ENCODE results near the gene HSD11B2. TPM values are rescaled to one million over a fixed set of nuclear protein-coding genes. Genes with fewer than 3 reads are reported as not detected.
A peak's percentile ranks its signal among the peaks of the same experiment; 100 is the strongest.

Gene HSD11B2
- total RNA-seq, 2 donors from 2014 or later = not detected

DNA sequence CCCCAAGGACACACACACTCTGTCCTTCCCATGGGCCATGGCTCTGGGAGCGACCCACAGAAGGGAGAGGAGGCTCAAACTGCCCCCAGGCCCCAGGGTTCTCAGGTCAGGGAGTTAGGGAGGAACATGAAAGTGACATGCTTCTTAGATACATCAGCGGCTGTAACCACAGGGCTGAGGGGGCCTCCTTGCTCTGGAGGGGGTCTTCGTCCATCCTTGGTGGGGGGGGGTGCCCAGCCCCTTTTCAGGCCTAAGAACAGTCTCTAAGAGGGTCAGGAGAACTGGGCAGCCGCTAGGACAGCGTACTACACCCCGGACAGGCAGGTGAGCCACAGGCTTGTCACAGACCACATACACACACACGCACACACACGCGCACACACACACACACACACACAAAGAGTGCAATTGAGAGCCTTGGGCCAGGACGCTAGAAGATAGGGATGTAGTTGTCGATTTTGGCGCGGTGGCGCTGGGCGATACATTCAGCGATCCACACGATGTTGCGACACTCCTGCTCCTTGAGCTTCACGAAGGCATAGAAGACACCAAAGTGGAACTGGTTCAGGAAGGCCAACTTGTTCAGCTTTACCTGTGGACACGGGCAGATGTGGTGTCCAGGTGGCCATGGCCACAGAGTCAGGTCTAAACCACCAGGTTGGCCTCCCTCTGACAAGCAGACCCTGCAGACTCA is 7.3 kb downstream of the HSD11B2 start:
- H3K36me3 ChIP-seq = peaks cover 14% of the 10 kb centered on the region
- no peaks in the 10 kb centered on the region for H3K27me3 ChIP-seq
- no peak for DNase-seq (ENCODE audit: low spot score)
- no peak overlapping the region for H3K27ac ChIP-seq
- TF ChIP-seq, protein P1, sequence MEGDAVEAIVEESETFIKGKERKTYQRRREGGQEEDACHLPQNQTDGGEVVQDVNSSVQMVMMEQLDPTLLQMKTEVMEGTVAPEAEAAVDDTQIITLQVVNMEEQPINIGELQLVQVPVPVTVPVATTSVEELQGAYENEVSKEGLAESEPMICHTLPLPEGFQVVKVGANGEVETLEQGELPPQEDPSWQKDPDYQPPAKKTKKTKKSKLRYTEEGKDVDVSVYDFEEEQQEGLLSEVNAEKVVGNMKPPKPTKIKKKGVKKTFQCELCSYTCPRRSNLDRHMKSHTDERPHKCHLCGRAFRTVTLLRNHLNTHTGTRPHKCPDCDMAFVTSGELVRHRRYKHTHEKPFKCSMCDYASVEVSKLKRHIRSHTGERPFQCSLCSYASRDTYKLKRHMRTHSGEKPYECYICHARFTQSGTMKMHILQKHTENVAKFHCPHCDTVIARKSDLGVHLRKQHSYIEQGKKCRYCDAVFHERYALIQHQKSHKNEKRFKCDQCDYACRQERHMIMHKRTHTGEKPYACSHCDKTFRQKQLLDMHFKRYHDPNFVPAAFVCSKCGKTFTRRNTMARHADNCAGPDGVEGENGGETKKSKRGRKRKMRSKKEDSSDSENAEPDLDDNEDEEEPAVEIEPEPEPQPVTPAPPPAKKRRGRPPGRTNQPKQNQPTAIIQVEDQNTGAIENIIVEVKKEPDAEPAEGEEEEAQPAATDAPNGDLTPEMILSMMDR (IDR thresholded peaks at IDR 0.05) = no peak
- H3K9me3 ChIP-seq = no peaks in the 10 kb centered on the region
- peaks cover 0 to 24% of the 10 kb centered on the region in 2 donors for H3K4me1 ChIP-seq
- H3K4me3 ChIP-seq = no peak overlapping the region

DNA sequence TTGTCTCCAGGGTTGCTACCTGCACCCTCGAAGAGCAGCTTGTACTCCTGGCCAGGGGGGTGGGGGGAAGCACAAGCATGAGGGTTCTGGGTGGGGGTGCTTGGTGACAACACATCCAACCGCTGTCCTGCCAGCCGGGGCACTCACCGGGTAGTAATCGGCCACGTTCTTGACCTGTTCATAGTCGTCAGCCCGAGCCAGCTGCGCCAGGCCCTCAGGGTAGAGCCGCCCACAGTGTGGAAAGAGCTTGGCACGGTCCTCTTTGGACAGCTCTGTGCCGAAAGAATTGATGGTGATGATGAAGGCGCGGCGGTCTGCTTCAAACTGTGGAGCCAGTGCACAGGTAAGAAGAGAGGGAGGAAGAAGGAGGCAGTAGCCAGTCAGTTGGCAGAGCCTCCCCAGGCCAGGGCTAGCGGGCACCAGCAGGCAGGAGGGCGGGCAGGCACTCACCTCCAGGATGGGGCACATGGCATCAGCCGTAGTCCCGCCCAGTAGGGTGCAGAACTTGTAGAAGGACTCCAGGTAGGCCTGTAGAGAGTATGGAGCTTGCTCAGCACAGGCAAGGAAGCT is 8.0 kb downstream of the HSD11B2 start:
- H3K36me3 ChIP-seq = peaks cover 14% of the 10 kb centered on the region
- no peak overlapping the region for H3K4me3 ChIP-seq
- H3K27me3 ChIP-seq = no peaks in the 10 kb centered on the region
- no peak for DNase-seq (ENCODE audit: low spot score)
- TF ChIP-seq, protein P1 (IDR thresholded peaks at IDR 0.05) = no peak
- H3K4me1 ChIP-seq = peaks cover 0 to 31% of the 10 kb centered on the region in 2 donors
- no peaks in the 10 kb centered on the region for H3K9me3 ChIP-seq
- no peak overlapping the region for H3K27ac ChIP-seq

DNA sequence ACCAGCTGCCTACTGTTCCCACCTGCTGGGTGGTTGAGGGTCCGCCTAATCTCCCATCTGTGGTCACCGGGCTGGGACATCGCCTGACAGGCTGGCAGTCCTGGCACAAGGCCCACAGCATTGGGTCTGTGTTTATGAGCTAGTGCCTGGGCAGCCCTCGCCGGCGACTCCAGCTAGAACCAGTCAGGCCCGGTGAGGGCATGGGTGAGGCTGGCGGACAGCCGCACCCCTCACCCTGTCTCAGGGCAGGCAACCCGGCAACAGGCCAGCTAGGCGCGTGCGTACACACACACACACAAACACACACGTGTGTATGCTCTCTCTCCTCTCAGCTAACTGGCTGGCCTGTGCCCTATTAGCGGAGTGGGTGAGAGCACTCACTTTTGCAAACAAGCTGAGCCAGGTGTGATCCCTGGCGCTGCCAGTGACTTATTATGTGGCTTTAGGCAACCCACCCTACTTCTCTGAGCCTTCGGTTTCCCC is 10.4 kb downstream of the HSD11B2 start:
- no peaks in the 10 kb centered on the region for H3K27me3 ChIP-seq
- TF ChIP-seq, protein P1 (IDR thresholded peaks at IDR 0.05) = no peak
- peak overlapping the region; percentile 17 to 23 for H3K27ac ChIP-seq
- H3K36me3 ChIP-seq = peaks cover 14% of the 10 kb centered on the region
- H3K4me1 ChIP-seq = peaks cover 0 to 55% of the 10 kb centered on the region in 2 donors
- H3K4me3 ChIP-seq = no peak overlapping the region
- DNase-seq (ENCODE audit: low spot score) = no peak
- H3K9me3 ChIP-seq = no peaks in the 10 kb centered on the region

DNA sequence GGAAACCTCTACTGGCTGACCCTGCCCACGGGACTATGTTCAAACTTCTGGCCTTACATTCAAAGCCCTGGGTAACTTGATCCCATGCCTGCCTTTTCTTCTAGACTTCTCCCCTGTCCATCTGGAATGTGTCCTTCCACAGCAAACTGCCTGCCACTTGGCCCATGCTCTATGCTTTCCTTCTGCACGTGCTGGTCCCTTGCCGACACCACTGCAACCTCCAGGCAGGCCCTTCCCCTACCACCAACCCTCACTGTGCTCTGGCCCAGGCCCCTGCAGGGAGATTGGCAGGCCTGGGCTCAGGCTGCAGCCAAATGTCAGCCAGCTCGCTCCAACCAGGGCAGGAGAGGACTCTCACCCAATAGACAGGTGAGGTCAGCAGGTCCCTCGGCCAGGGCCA is 11.0 kb downstream of the HSD11B2 start:
- no peak for DNase-seq (ENCODE audit: low spot score)
- H3K4me3 ChIP-seq = no peak overlapping the region
- no peaks in the 10 kb centered on the region for H3K27me3 ChIP-seq
- H3K36me3 ChIP-seq = peaks cover 14% of the 10 kb centered on the region
- H3K9me3 ChIP-seq = no peaks in the 10 kb centered on the region
- TF ChIP-seq, protein P1 (IDR thresholded peaks at IDR 0.05) = no peak
- H3K27ac ChIP-seq = no peak overlapping the region
- peaks cover 0 to 61% of the 10 kb centered on the region in 2 donors for H3K4me1 ChIP-seq

DNA sequence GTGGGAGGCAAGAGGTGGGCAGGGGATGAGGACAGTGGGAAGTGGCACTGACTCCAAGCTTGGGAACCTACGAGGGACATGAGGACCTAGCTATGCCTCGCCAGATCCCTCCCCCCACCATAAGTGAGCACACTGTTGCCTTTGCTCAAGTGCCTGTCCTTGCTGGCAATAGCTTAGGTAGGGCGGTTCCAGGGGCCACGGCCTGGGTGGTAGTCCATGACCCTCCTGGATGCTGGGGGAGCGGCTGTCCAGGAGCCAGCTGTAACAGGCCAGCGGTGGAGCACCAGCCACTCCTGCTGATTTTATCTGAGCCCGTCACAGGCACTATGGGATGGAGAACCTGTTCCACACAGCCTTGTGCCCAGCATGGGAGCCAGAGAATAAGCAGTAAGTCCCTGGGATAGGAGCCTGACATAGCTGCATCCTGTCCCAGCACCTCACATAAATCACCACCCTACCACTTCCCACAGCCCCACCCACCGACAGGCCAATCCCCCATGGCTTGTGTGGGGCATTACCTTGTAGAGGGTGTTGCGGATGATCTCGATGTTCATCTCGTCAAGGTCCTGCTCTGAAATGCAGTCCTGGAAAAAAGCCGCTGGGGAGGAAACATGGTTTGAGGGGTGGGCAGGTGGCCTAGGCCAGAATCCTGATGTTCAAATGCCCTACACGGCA is 11.8 kb downstream of the HSD11B2 start:
- TF ChIP-seq, protein P1 (IDR thresholded peaks at IDR 0.05) = no peak
- Histone ChIP-seq H3K9me3 (no peaks in the 10 kb centered on the region), H3K27ac (peak overlapping the region in 1 of 2 donors; percentile 5), H3K4me1 (peaks cover 0 to 69% of the 10 kb centered on the region in 2 donors), H3K36me3 (peaks cover 14% of the 10 kb centered on the region), H3K27me3 (no peaks in the 10 kb centered on the region), H3K4me3 (no peak overlapping the region)
- DNase-seq (ENCODE audit: low spot score) = no peak

All from right atrium auricular region (tissue), 2 donors.